ENCODE results near the gene IGFBP4. TPM values are rescaled to one million over a fixed set of nuclear protein-coding genes. Genes with fewer than 3 reads are reported as not detected.

The IGFBP4 gene
- total and polyA plus RNA-seq, 10 of the 15 experiments (the other 5 are each of a cell fraction or from before 2014, with no cell fraction given): 2.4 to 22.3 (median 6.6) TPM

- no peak for TF ChIP-seq SIX5 (IDR thresholded peaks at IDR 0.05; ENCODE audit: low read depth, low read length, severe bottlenecking)
Measured at GRCh38 chr17:40490982-40491381, 47.7 kb downstream of the IGFBP4 start (continued).

DNA sequence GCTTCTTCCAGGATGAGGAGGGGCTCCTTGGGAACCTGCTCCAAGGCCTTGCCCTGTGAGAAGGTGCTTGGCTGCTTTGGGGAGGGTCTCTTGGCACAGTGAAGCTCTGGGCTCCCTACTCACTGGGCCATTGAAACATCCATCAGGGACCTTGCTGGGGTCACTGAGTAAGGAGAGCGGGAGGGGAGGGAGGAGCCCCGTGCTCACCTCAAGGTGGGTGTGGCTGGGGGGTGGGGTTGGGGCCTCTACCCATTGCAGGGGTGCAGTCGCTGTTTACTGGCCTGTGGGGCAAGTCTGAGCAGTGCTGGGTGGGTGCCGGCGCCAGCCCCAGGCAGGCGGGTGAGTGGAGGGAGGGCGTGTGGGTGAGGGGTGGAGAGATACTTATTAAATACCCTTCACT, 48.2 kb downstream of the IGFBP4 start:
- FAIRE-seq (no peak), ATAC-seq (no peak), DNase-seq (ENCODE audit: low read depth, low spot score) (no peak)
- no peak overlapping the region for H3K9ac ChIP-seq (ENCODE audit: control insufficient read depth, insufficient read depth, low read length)
- in situ Hi-C loops (cut with MboI): no loop called here
- ChIA-PET RAD21 (ENCODE audit: unreplicated experiment) (interaction anchor here (2.2 kb wide), 1 partner anchor 41 kb away, joined by 13 read pairs; no protein-coding TSS in a partner anchor), CTCF (interaction anchor here (1.2 to 1.4 kb wide), 2 partner anchors 12 to 15 kb away, joined by 3 to 12 read pairs; no protein-coding TSS in a partner anchor), POLR2A (no interaction called here), SMC1A (ENCODE audit: uncharacterized antibody, unreplicated experiment) (no interaction called here)
- WGBS (ENCODE audit: insufficient coverage, insufficient replicate concordance, low lambda C conversion rate, missing lambda C conversion rate): 78% methylated on average over 6 of the region's 7 CpGs
- H3K4me2 ChIP-seq (ENCODE audit: control insufficient read depth, insufficient read depth): no peak overlapping the region
- no peaks in the 10 kb centered on the region for H3K36me3 ChIP-seq (ENCODE audit: control insufficient read depth in 2 of 2, insufficient read depth in 2 of 2, low read length in 1 of 2)
- H3K4me1 ChIP-seq (ENCODE audit: control insufficient read depth, insufficient read depth, low read length): peaks cover 7% of the 10 kb centered on the region
- H3K4me3 ChIP-seq: no peak overlapping the region
- no peaks in the 10 kb centered on the region for H4K20me1 ChIP-seq (ENCODE audit: control insufficient read depth, insufficient read depth)
- no TSS peak for BruUV-seq (replicated peaks)
- no peak overlapping the region for H2AFZ ChIP-seq (ENCODE audit: control insufficient read depth, low read depth, low read length)
- H3K9me3 ChIP-seq (replicated peaks; ENCODE audit: control insufficient read depth, insufficient read depth, low read length): no peaks in the 10 kb centered on the region
- H3K27ac ChIP-seq (ENCODE audit: control insufficient read depth, insufficient read depth): no peak overlapping the region
- peaks cover 0 to 2% of the 10 kb centered on the region in 2 experiments; a peak in 2 of 4 replicates for H3K27me3 ChIP-seq (replicated peaks in 1 of 2; ENCODE audit: control insufficient read depth in 2 of 2, insufficient read depth in 2 of 2, low read length in 1 of 2)
- intact Hi-C loops (cut with micrococcal nuclease; ENCODE audit: unreplicated experiment): no loop called here
- H3K79me2 ChIP-seq (ENCODE audit: control insufficient read depth, insufficient read depth, low read length): no peaks in the 10 kb centered on the region
- TF ChIP-seq SMAD5 (IDR thresholded peaks at IDR 0.05; ENCODE audit: low read depth) (no peak), BCL3 (IDR thresholded peaks at IDR 0.05; ENCODE audit: borderline replicate concordance, insufficient read depth, low read depth, low read length, poor library complexity, severe bottlenecking) (no peak), KLF5 (IDR thresholded peaks at IDR 0.05; ENCODE audit: partially characterized antibody) (no peak), ZNF274 (IDR thresholded peaks at IDR 0.05; ENCODE audit: insufficient read depth, insufficient read length) (no peak), SKIL (IDR thresholded peaks at IDR 0.05; ENCODE audit: low read depth, poor library complexity, severe bottlenecking) (no peak), HCFC1 (IDR thresholded peaks at IDR 0.05; ENCODE audit: low read length) (no peak), SMAD1 (IDR thresholded peaks at IDR 0.05; ENCODE audit: low read depth, partially characterized antibody) (no peak), MLLT1 (IDR thresholded peaks at IDR 0.05) (no peak), BRCA1 (IDR thresholded peaks at IDR 0.05; ENCODE audit: low read depth, low read length) (no peak), NR2C1 (IDR thresholded peaks at IDR 0.05) (no peak)
- TF ChIP-seq, protein P1, sequence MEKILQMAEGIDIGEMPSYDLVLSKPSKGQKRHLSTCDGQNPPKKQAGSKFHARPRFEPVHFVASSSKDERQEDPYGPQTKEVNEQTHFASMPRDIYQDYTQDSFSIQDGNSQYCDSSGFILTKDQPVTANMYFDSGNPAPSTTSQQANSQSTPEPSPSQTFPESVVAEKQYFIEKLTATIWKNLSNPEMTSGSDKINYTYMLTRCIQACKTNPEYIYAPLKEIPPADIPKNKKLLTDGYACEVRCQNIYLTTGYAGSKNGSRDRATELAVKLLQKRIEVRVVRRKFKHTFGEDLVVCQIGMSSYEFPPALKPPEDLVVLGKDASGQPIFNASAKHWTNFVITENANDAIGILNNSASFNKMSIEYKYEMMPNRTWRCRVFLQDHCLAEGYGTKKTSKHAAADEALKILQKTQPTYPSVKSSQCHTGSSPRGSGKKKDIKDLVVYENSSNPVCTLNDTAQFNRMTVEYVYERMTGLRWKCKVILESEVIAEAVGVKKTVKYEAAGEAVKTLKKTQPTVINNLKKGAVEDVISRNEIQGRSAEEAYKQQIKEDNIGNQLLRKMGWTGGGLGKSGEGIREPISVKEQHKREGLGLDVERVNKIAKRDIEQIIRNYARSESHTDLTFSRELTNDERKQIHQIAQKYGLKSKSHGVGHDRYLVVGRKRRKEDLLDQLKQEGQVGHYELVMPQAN (conservative IDR thresholded peaks at IDR 0.05): no peak
